CD14-positive monocyte (primary cell): ENCODE data around the gene PSPN. TPM values are rescaled to one million over a fixed set of nuclear protein-coding genes. Genes with fewer than 3 reads are reported as not detected.
"Not testable (repeated sequence)": the region's sequence is repeated elsewhere in the genome, so short reads cannot be mapped to it uniquely, and the experiment has no call there.

Source experiments
- DNase-seq, 3 donors: peaks; one replicate each; pipeline ENCODE4 v3.0.0-alpha.2; 2011 to 2022
- H2AFZ ChIP-seq: 2 replicates; pipeline ENCODE4 v1.6.0; 2012; ENCODE audit warnings: mild to moderate bottlenecking, low read depth, low read length, inconsistent platforms; ENCODE audit not compliant: insufficient read depth, poor library complexity, severe bottlenecking
- H3K27ac ChIP-seq, 2 donors: 1 replicate in 1 of 2; 2 replicates in 1 of 2; pipeline ENCODE4 v1.5.1; 2012 to 2013; ENCODE audit warnings: low read length in 2 of 2, control low read depth in 1 of 2, inconsistent platforms in 1 of 2, low read depth in 1 of 2, mild to moderate bottlenecking in 1 of 2
- H3K27me3 ChIP-seq, 2 donors: one replicate each; pipeline versions ENCODE4 v1.6.0 to v1.6.1; 2011 to 2013; ENCODE audit warnings: low read length in 2 of 2; ENCODE audit not compliant: control insufficient read depth in 2 of 2, insufficient read depth in 2 of 2
- H3K36me3 ChIP-seq, 2 donors: replicated peaks in 1 of 2; 1 replicate in 1 of 2; 2 replicates in 1 of 2; pipeline versions ENCODE4 v1.5.1 to v1.6.1; 2012 to 2013; ENCODE audit warnings: low read length in 2 of 2, control low read depth in 1 of 2, inconsistent platforms in 1 of 2, mild to moderate bottlenecking in 1 of 2; ENCODE audit not compliant: insufficient read depth in 2 of 2, control insufficient read depth in 1 of 2
- H3K4me1 ChIP-seq, 2 donors: 1 replicate in 1 of 2; 2 replicates in 1 of 2; pipeline versions ENCODE4 v1.5.1 to v1.6.1; 2012 to 2013; ENCODE audit warnings: low read length in 2 of 2, control low read depth in 1 of 2, inconsistent platforms in 1 of 2, mild to moderate bottlenecking in 1 of 2, moderate library complexity in 1 of 2; ENCODE audit not compliant: insufficient read depth in 2 of 2, control insufficient read depth in 1 of 2
- H3K4me2 ChIP-seq: replicated peaks from 2 replicates; pipeline ENCODE3; 2012; ENCODE audit warnings: low read length, moderate library complexity, mild to moderate bottlenecking; ENCODE audit not compliant: poor library complexity, severe bottlenecking; ENCODE audit errors: extremely low read depth
- H3K4me3 ChIP-seq, 3 experiments: fragments of 200-600 bp in 1 of 3; sonication (generic) in 1 of 3; replicated peaks in 1 of 3; 1 replicate in 2 of 3; 2 replicates in 1 of 3; pipeline ENCODE4 v1.5.1; 2011 to 2013; ENCODE audit warnings: low read length in 3 of 3, mild to moderate bottlenecking in 3 of 3, control low read depth in 2 of 3, low read depth in 2 of 3, inconsistent platforms in 1 of 3, moderate library complexity in 1 of 3
- H3K79me2 ChIP-seq: 2 replicates; pipeline ENCODE4 v1.6.0; 2012; ENCODE audit warnings: mild to moderate bottlenecking, control low read depth, inconsistent platforms, low read length, moderate library complexity; ENCODE audit not compliant: insufficient read depth
- H3K9ac ChIP-seq: 2 replicates; pipeline ENCODE4 v1.6.0; 2017; ENCODE audit warnings: low read length, mild to moderate bottlenecking; ENCODE audit not compliant: insufficient read depth, poor library complexity, severe bottlenecking
- H3K9me3 ChIP-seq, 2 donors: replicated peaks in 1 of 2; 1 replicate in 1 of 2; 2 replicates in 1 of 2; pipeline versions ENCODE4 v1.5.1 to v1.6.1; 2012 to 2013; ENCODE audit warnings: low read length in 2 of 2, control low read depth in 1 of 2; ENCODE audit not compliant: control insufficient read depth in 1 of 2, insufficient read depth in 1 of 2
- H4K20me1 ChIP-seq: 2 replicates; pipeline ENCODE4 v1.6.0; 2012; ENCODE audit warnings: mild to moderate bottlenecking, low read length, control low read depth, moderate library complexity; ENCODE audit not compliant: insufficient read depth
- H3K27ac Mint-ChIP-seq, 7 donors: one replicate each; pipeline ENCODE4 v1.8.0; 2020; ENCODE audit warnings: mild to moderate bottlenecking in 7 of 7, mixed read lengths in 7 of 7, moderate library complexity in 6 of 7, inconsistent platforms in 2 of 7
- H3K27me3 Mint-ChIP-seq, 3 donors: one replicate each; pipeline ENCODE4 v1.8.0; 2021 to 2022; ENCODE audit warnings: low read depth in 3 of 3, mild to moderate bottlenecking in 3 of 3, mixed read lengths in 3 of 3, moderate library complexity in 3 of 3, inconsistent platforms in 1 of 3
- H3K36me3 Mint-ChIP-seq, 2 donors: one replicate each; pipeline ENCODE4 v1.8.0; 2020; ENCODE audit warnings: mixed read lengths in 2 of 2, inconsistent platforms in 1 of 2, mild to moderate bottlenecking in 1 of 2
- H3K4me1 Mint-ChIP-seq: one replicate; pipeline ENCODE4 v1.8.0; 2020; ENCODE audit warnings: mild to moderate bottlenecking, mixed read lengths
- H3K4me3 Mint-ChIP-seq, 2 donors: one replicate each; pipeline ENCODE4 v1.8.0; 2020; ENCODE audit warnings: mild to moderate bottlenecking in 2 of 2, mixed read lengths in 2 of 2, moderate library complexity in 1 of 2
- H3K9me3 Mint-ChIP-seq, 7 donors: one replicate each; pipeline ENCODE4 v1.8.0; 2020 to 2022; ENCODE audit warnings: mixed read lengths in 7 of 7, mild to moderate bottlenecking in 6 of 7, moderate library complexity in 6 of 7, inconsistent platforms in 2 of 7
- CTCF ChIP-seq: fragments of 200-600 bp; IDR thresholded peaks from one replicate; pipeline ENCODE4 v1.8.0; 2022; ENCODE audit warnings: antibody characterized with exemption, mild to moderate bottlenecking
- WGBS: methylation state at CpG from one replicate; pipeline ENCODE4 v1.1.5; 2013; ENCODE audit warnings: missing lambda C conversion rate; ENCODE audit not compliant: insufficient coverage; 5-methylcytosine and 5-hydroxymethylcytosine counted together
- intact Hi-C, 2 donors: fragments of 100-400 bp; cut with micrococcal nuclease; formaldehyde crosslinking; loops; one replicate each; pipeline versions ENCODE4 v1.15.0 to v1.15.1; 2023
- polyA plus RNA-seq, 3 donors: library from polyadenylated mRNA; depleted of rRNA in 1 of 3; unstranded in 2 of 3; stranded (reverse) in 1 of 3; fragments of 300-500 nt in 2 of 3; fragments of >200 nt in 1 of 3; fragmentation: Illumina TruSeq in 2 of 3; gene quantifications; 1 replicate in 2 of 3; 2 replicates in 1 of 3; pipeline ENCODE4 v1.2.3, GENCODE V29; 2012 to 2021

The PSPN gene
- polyA plus RNA-seq, 3 donors = 0.10 to 0.19 (median 0.13) TPM

DNA sequence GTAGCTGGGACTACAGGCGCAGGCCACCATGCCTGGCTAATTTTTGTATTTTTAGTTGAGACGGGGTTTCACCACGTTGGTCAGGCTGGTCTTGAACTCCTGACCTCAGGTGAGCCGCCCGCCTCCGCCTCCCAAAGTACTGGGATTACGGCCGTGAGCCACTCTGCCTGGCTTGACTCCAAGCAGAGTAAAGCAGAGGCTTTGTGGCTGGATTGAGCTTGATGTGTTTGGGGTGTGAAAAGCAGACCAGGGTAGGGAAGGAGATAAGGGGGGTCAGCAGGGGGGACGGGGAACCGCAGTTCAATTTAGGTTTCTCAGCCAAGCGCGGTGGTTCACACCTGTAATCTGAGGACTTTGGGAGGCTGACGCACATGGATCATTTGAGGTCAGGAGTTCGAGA, 18.6 kb downstream of the PSPN start:
- Histone ChIP-seq H3K27ac (no peak overlapping the region), H3K9ac (no peak overlapping the region), H2AFZ (no peak overlapping the region), H3K4me3 (no peak overlapping the region), H3K79me2 (peaks cover 5% of the 10 kb centered on the region), H3K9me3 (no peaks in the 10 kb centered on the region), H4K20me1 (no peaks in the 10 kb centered on the region), H3K27me3 (no peaks in the 10 kb centered on the region), H3K4me2 (no peak overlapping the region), H3K4me1 (peaks cover 3 to 4% of the 10 kb centered on the region in 2 donors), H3K36me3 (no peaks in the 10 kb centered on the region)
- no peak for DNase-seq
- peaks cover 5% of the 10 kb centered on the region for H3K4me1 Mint-ChIP-seq
- peaks cover 0 to 3% (median 0%) of the 10 kb centered on the region in 3 donors for H3K27me3 Mint-ChIP-seq
- TF ChIP-seq CTCF = no peak
- H3K9me3 Mint-ChIP-seq = peaks cover 0 to 9% (median 1%) of the 10 kb centered on the region in 7 donors
- no peak overlapping the region for H3K4me3 Mint-ChIP-seq
- 98% methylated on average over 11 of the region's 14 CpGs for WGBS
- intact Hi-C loops = no loop called here
- H3K36me3 Mint-ChIP-seq = no peaks in the 10 kb centered on the region
- no peak overlapping the region for H3K27ac Mint-ChIP-seq

- H3K4me1 Mint-ChIP-seq, H3K27me3 Mint-ChIP-seq, H3K36me3 Mint-ChIP-seq, H3K4me2 ChIP-seq, H3K9me3 ChIP-seq, H2AFZ ChIP-seq, H3K4me1 ChIP-seq, H3K27me3 ChIP-seq, H3K79me2 ChIP-seq, H3K4me3 Mint-ChIP-seq, H3K27ac Mint-ChIP-seq, H3K36me3 ChIP-seq, H3K4me3 ChIP-seq, intact Hi-C loops, H3K9ac ChIP-seq, H3K9me3 Mint-ChIP-seq, H4K20me1 ChIP-seq, H3K27ac ChIP-seq, DNase-seq: not testable (repeated sequence)
- 100% methylated on average over 4 of the region's 46 CpGs for WGBS
Measured at GRCh38 chr19:6355321-6356040, 20.3 kb downstream of the PSPN start.
